ENCODE results near the gene POU2F1.

- no peak for TF ChIP-seq YY1 (IDR thresholded peaks at IDR 0.05; ENCODE audit: insufficient read depth, insufficient read length)
- TF ChIP-seq ZNF274 (IDR thresholded peaks at IDR 0.05; ENCODE audit: low read depth, low read length), result no peak
- no peak for TF ChIP-seq SUZ12 (IDR thresholded peaks at IDR 0.05; ENCODE audit: extremely low read depth, insufficient read depth, insufficient read length)
Observed at GRCh38 chr1:167310732-167311131, 90.0 kb downstream of the POU2F1 start.
